ENCODE measurements around the gene AOC1. TPM values are rescaled to one million over a fixed set of nuclear protein-coding genes. Genes with fewer than 3 reads are reported as not detected.

AOC1 gene
- total and polyA plus RNA-seq, 2 experiments from 2014 or later: not detected

- Histone ChIP-seq H3K9ac (no peak overlapping the region), H3K4me3 (no peak overlapping the region), H3K9me3 (ENCODE audit: low read depth) (no peaks in the 10 kb centered on the region), H2AFZ (no peak overlapping the region), H3K36me3 (ENCODE audit: low read depth) (no peaks in the 10 kb centered on the region), H3K9me2 (ENCODE audit: insufficient read depth) (no peaks in the 10 kb centered on the region), H3K79me2 (ENCODE audit: insufficient read depth) (no peaks in the 10 kb centered on the region), H3K4me1 (ENCODE audit: insufficient read depth) (no peaks in the 10 kb centered on the region), H3K4me2 (ENCODE audit: unreplicated experiment) (no peak overlapping the region), H3F3A (ENCODE audit: insufficient read depth) (no peaks in the 10 kb centered on the region), H4K20me1 (ENCODE audit: insufficient read depth) (no peaks in the 10 kb centered on the region), H3K27me3 (replicated peaks; ENCODE audit: insufficient read depth) (peaks cover 6% of the 10 kb centered on the region), H3K27ac (no peak overlapping the region)
- no peak for DNase-seq
- WGBS, 2 experiments (ENCODE audit: low coverage in 1 of 2, low lambda C conversion rate in 2 of 2, missing lambda C conversion rate in 2 of 2): 27 to 38% methylated on average over 6 of the region's 6 CpGs
- TF ChIP-seq EZH2 (IDR thresholded peaks at IDR 0.05; ENCODE audit: insufficient read depth, poor library complexity, severe bottlenecking) (no peak), EZH2phosphoT487 (IDR thresholded peaks at IDR 0.05; ENCODE audit: insufficient read depth, low read depth) (no peak)
- in situ Hi-C loops (cut with MboI): no loop called here
These were observed 2.7 kb downstream of the AOC1 start for GRCh38 chr7:150855046-150855445.

GRCh38 chr7:150855476-150856302, 3.4 kb downstream of the AOC1 start:
- TF ChIP-seq EZH2 (IDR thresholded peaks at IDR 0.05; ENCODE audit: insufficient read depth, poor library complexity, severe bottlenecking) (no peak), EZH2phosphoT487 (IDR thresholded peaks at IDR 0.05; ENCODE audit: insufficient read depth, low read depth) (no peak)
- no peaks in the 10 kb centered on the region for H3F3A ChIP-seq (ENCODE audit: insufficient read depth)
- in situ Hi-C loops (cut with MboI): no loop called here
- no peaks in the 10 kb centered on the region for H3K36me3 ChIP-seq (ENCODE audit: low read depth)
- H3K27ac ChIP-seq: no peak overlapping the region
- H3K9ac ChIP-seq: no peak overlapping the region
- DNase-seq: no peak
- 42 to 43% methylated on average over 9 of the region's 9 CpGs for WGBS, 2 experiments (ENCODE audit: low coverage in 1 of 2, low lambda C conversion rate in 2 of 2, missing lambda C conversion rate in 2 of 2)
- H3K4me2 ChIP-seq (ENCODE audit: unreplicated experiment): no peak overlapping the region
- no peaks in the 10 kb centered on the region for H3K79me2 ChIP-seq (ENCODE audit: insufficient read depth)
- peaks cover 6% of the 10 kb centered on the region for H3K27me3 ChIP-seq (replicated peaks; ENCODE audit: insufficient read depth)
- no peaks in the 10 kb centered on the region for H3K4me1 ChIP-seq (ENCODE audit: insufficient read depth)
- H3K4me3 ChIP-seq: no peak overlapping the region
- H4K20me1 ChIP-seq (ENCODE audit: insufficient read depth): no peaks in the 10 kb centered on the region
- no peaks in the 10 kb centered on the region for H3K9me3 ChIP-seq (ENCODE audit: low read depth)
- no peaks in the 10 kb centered on the region for H3K9me2 ChIP-seq (ENCODE audit: insufficient read depth)
- no peak overlapping the region for H2AFZ ChIP-seq

- no peaks in the 10 kb centered on the region for H3K9me3 ChIP-seq (ENCODE audit: low read depth)
- no peak overlapping the region for H2AFZ ChIP-seq
- WGBS, 2 experiments (ENCODE audit: low coverage in 1 of 2, low lambda C conversion rate in 2 of 2, missing lambda C conversion rate in 2 of 2): 46 to 56% methylated on average over 26 of the region's 26 CpGs
- no peaks in the 10 kb centered on the region for H3K4me1 ChIP-seq (ENCODE audit: insufficient read depth)
- no peaks in the 10 kb centered on the region for H3K79me2 ChIP-seq (ENCODE audit: insufficient read depth)
- H3K4me2 ChIP-seq (ENCODE audit: unreplicated experiment): no peak overlapping the region
- no peak for TF ChIP-seq EZH2phosphoT487 (IDR thresholded peaks at IDR 0.05; ENCODE audit: insufficient read depth, low read depth)
- no peak for TF ChIP-seq EZH2 (IDR thresholded peaks at IDR 0.05; ENCODE audit: insufficient read depth, poor library complexity, severe bottlenecking)
- DNase-seq: no peak
- H3K27me3 ChIP-seq (replicated peaks; ENCODE audit: insufficient read depth): peaks cover under 1% of the 10 kb centered on the region
- no peaks in the 10 kb centered on the region for H3F3A ChIP-seq (ENCODE audit: insufficient read depth)
- no peaks in the 10 kb centered on the region for H4K20me1 ChIP-seq (ENCODE audit: insufficient read depth)
- no peak overlapping the region for H3K27ac ChIP-seq
- no peaks in the 10 kb centered on the region for H3K9me2 ChIP-seq (ENCODE audit: insufficient read depth)
- no peaks in the 10 kb centered on the region for H3K36me3 ChIP-seq (ENCODE audit: low read depth)
- in situ Hi-C loops (cut with MboI): no loop called here
- H3K9ac ChIP-seq: no peak overlapping the region
- no peak overlapping the region for H3K4me3 ChIP-seq
These were observed 4.3 kb downstream of the AOC1 start for GRCh38 chr7:150856303-150857275.

GRCh38 chr7:150857276-150858055, 5.1 kb downstream of the AOC1 start:
- Histone ChIP-seq H3K27me3 (replicated peaks; ENCODE audit: insufficient read depth) (no peaks in the 10 kb centered on the region; the same call in none of the 2 replicates), H3K9me3 (ENCODE audit: low read depth) (no peaks in the 10 kb centered on the region), H3K4me2 (ENCODE audit: unreplicated experiment) (no peak overlapping the region), H3K4me3 (no peak overlapping the region), H4K20me1 (ENCODE audit: insufficient read depth) (no peaks in the 10 kb centered on the region), H3K36me3 (ENCODE audit: low read depth) (no peaks in the 10 kb centered on the region), H2AFZ (no peak overlapping the region), H3K4me1 (ENCODE audit: insufficient read depth) (no peaks in the 10 kb centered on the region), H3K27ac (no peak overlapping the region), H3F3A (ENCODE audit: insufficient read depth) (no peaks in the 10 kb centered on the region), H3K79me2 (ENCODE audit: insufficient read depth) (no peaks in the 10 kb centered on the region), H3K9ac (no peak overlapping the region), H3K9me2 (ENCODE audit: insufficient read depth) (no peaks in the 10 kb centered on the region)
- no peak for DNase-seq
- TF ChIP-seq EZH2 (IDR thresholded peaks at IDR 0.05; ENCODE audit: insufficient read depth, poor library complexity, severe bottlenecking) (no peak), EZH2phosphoT487 (IDR thresholded peaks at IDR 0.05; ENCODE audit: insufficient read depth, low read depth) (no peak)
- in situ Hi-C loops (cut with MboI): no loop called here
- 79 to 82% methylated on average over 34 to 43 of the region's 43 CpGs for WGBS, 2 experiments (ENCODE audit: low coverage in 1 of 2, low lambda C conversion rate in 2 of 2, missing lambda C conversion rate in 2 of 2)

All from GM23248 (cell line).